ENCODE results near the gene BLM. TPM values are rescaled to one million over a fixed set of nuclear protein-coding genes. Genes with fewer than 3 reads are reported as not detected.

Gene BLM
- total RNA-seq, 1 experiment from 2014 or later, result 24.6 TPM

DNA sequence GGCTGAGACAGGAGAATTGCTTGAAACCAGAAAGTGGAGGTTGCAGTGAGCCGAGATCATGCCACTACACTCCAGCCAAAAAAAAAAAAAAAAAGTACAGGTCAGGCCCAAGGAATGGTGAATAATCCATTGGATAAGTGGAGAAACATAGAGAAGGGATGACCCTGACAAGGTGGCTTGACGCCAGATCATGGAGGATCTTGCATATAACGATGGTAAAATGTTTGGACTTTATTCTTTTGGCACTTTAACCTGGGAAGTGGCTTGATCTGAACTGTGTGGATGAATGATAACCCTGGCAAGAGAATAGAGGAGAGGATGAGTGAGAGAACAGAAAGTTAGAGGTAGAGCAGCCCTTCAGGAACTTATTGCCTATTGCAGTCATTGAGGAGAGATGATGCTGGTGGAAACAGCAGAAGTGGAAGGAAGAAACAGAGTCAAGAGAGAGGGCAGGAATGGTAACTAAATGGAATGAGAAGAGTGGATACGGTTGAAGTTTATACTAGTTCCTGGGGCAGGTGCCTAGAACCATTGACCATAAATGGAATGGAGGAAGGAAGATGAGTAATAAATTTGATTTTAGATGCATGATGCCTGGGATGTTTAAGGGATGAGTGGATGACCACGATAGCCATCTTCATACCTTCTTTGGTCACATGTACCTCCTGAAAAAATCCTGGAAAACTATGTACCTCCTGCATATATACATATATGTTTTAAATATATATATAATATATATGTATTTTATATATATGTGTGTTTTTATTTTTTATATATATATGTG lies 57.8 kb downstream of the BLM start (continued):
- TF ChIP-seq, protein P1, sequence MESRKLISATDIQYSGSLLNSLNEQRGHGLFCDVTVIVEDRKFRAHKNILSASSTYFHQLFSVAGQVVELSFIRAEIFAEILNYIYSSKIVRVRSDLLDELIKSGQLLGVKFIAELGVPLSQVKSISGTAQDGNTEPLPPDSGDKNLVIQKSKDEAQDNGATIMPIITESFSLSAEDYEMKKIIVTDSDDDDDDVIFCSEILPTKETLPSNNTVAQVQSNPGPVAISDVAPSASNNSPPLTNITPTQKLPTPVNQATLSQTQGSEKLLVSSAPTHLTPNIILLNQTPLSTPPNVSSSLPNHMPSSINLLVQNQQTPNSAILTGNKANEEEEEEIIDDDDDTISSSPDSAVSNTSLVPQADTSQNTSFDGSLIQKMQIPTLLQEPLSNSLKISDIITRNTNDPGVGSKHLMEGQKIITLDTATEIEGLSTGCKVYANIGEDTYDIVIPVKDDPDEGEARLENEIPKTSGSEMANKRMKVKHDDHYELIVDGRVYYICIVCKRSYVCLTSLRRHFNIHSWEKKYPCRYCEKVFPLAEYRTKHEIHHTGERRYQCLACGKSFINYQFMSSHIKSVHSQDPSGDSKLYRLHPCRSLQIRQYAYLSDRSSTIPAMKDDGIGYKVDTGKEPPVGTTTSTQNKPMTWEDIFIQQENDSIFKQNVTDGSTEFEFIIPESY (IDR thresholded peaks at IDR 0.05; ENCODE audit: extremely low read depth, insufficient replicate concordance, low read length), result no peak
- TF ChIP-seq, protein P2, sequence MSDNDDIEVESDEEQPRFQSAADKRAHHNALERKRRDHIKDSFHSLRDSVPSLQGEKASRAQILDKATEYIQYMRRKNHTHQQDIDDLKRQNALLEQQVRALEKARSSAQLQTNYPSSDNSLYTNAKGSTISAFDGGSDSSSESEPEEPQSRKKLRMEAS (IDR thresholded peaks at IDR 0.05), result no peak
- TF ChIP-seq ELF1 (IDR thresholded peaks at IDR 0.05; ENCODE audit: borderline replicate concordance, low read depth) (no peak), ZNF274 (IDR thresholded peaks at IDR 0.05; ENCODE audit: low read depth, low read length) (no peak), CEBPB (IDR thresholded peaks at IDR 0.05; ENCODE audit: low read depth) (no peak), SP1 (IDR thresholded peaks at IDR 0.05; ENCODE audit: low read depth) (no peak), SRF (IDR thresholded peaks at IDR 0.05; ENCODE audit: low read depth) (peak; percentile 91), FOSL1 (IDR thresholded peaks at IDR 0.05; ENCODE audit: low read depth) (peak; percentile 14; the same call in 1 of the 2 replicates)
- TF ChIP-seq, protein P3, sequence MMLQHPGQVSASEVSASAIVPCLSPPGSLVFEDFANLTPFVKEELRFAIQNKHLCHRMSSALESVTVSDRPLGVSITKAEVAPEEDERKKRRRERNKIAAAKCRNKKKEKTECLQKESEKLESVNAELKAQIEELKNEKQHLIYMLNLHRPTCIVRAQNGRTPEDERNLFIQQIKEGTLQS (IDR thresholded peaks at IDR 0.05), result no peak

DNA sequence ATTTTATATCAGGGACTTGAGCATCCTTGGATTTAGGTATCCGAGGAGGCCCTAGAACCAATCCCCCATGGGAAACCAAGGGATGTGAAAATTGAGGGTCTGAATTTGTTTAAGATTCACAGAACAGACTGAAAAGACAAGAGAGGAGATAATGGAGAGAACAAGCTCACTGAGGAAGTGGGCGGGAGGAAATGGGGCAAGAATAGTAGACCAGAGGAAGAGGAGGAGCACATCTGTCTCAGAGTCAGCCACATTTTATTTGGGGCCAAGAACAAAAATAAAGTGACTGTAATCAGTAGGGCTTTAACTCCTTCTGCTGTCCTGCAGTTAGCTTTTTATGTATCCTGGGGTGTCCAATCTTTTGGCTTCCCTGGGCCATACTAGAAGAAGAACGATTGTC lies 63.8 kb downstream of the BLM start:
- ChIA-PET RAD21 (ENCODE audit: low non-redundant PET in 1 of 2, low total read pairs in 2 of 2, uncharacterized antibody in 2 of 2, unreplicated experiment in 2 of 2) (no interaction called here), CTCF (no interaction called here), POLR2A (no interaction called here)
- DNase-seq (ENCODE audit: low read depth, low spot score) (no peak), ATAC-seq (no peak)
- H3K27me3 ChIP-seq (ENCODE audit: insufficient read depth, low read length), result no peaks in the 10 kb centered on the region
- 0 out of 4 replicates have a peak, but pooled peaks cover 0 to 3% of the 10 kb centered on the region in 2 experiments for H3K36me3 ChIP-seq (ENCODE audit: control insufficient read depth in 1 of 2, insufficient read depth in 2 of 2, low read length in 2 of 2)
- H3K27ac ChIP-seq (ENCODE audit: low read depth, low read length), result no peak overlapping the region
- no peaks in the 10 kb centered on the region for H3K9me3 ChIP-seq (ENCODE audit: control insufficient read depth in 1 of 2, insufficient read depth in 1 of 2, low read depth in 1 of 2, low read length in 2 of 2)
- H3K79me2 ChIP-seq (ENCODE audit: insufficient read depth, low read length), result no peaks in the 10 kb centered on the region
- H3K9me2 ChIP-seq (ENCODE audit: insufficient read depth), result no peaks in the 10 kb centered on the region
- H3K4me3 ChIP-seq (replicated peaks in 1 of 2; ENCODE audit: low read depth in 1 of 2, low read length in 2 of 2), result no peak overlapping the region
- H3K4me1 ChIP-seq (ENCODE audit: control insufficient read depth in 1 of 2, insufficient read depth in 2 of 2, low read length in 2 of 2), result no peaks in the 10 kb centered on the region
- no peak overlapping the region for H3K4me2 ChIP-seq (ENCODE audit: low read length)
- intact Hi-C loops (cut with micrococcal nuclease), result no loop called here
- H3K9ac ChIP-seq (ENCODE audit: low read length), result no peak overlapping the region
- no TSS peak for BruUV-seq (replicated peaks)
- no peak overlapping the region for H2AFZ ChIP-seq (ENCODE audit: low read depth, low read length, poor library complexity, severe bottlenecking)
- no peaks in the 10 kb centered on the region for H4K20me1 ChIP-seq (ENCODE audit: insufficient read depth)
- TF ChIP-seq, protein P4, sequence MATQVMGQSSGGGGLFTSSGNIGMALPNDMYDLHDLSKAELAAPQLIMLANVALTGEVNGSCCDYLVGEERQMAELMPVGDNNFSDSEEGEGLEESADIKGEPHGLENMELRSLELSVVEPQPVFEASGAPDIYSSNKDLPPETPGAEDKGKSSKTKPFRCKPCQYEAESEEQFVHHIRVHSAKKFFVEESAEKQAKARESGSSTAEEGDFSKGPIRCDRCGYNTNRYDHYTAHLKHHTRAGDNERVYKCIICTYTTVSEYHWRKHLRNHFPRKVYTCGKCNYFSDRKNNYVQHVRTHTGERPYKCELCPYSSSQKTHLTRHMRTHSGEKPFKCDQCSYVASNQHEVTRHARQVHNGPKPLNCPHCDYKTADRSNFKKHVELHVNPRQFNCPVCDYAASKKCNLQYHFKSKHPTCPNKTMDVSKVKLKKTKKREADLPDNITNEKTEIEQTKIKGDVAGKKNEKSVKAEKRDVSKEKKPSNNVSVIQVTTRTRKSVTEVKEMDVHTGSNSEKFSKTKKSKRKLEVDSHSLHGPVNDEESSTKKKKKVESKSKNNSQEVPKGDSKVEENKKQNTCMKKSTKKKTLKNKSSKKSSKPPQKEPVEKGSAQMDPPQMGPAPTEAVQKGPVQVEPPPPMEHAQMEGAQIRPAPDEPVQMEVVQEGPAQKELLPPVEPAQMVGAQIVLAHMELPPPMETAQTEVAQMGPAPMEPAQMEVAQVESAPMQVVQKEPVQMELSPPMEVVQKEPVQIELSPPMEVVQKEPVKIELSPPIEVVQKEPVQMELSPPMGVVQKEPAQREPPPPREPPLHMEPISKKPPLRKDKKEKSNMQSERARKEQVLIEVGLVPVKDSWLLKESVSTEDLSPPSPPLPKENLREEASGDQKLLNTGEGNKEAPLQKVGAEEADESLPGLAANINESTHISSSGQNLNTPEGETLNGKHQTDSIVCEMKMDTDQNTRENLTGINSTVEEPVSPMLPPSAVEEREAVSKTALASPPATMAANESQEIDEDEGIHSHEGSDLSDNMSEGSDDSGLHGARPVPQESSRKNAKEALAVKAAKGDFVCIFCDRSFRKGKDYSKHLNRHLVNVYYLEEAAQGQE (IDR thresholded peaks at IDR 0.05; ENCODE audit: low read depth), result no peak
- TF ChIP-seq FOSL1 (IDR thresholded peaks at IDR 0.05; ENCODE audit: low read depth) (no peak), YY1 (IDR thresholded peaks at IDR 0.05; ENCODE audit: extremely low read depth, insufficient replicate concordance, low read depth, low read length) (no peak), EGR1 (IDR thresholded peaks at IDR 0.05; ENCODE audit: low read depth) (no peak), RAD21 (IDR thresholded peaks at IDR 0.05; ENCODE audit: low read depth) (no peak), TCF7L2 (IDR thresholded peaks at IDR 0.05; ENCODE audit: borderline replicate concordance, extremely low read depth, insufficient read depth, insufficient read length) (no peak), CBX3 (IDR thresholded peaks at IDR 0.05; ENCODE audit: low read depth) (no peak), SP1 (IDR thresholded peaks at IDR 0.05; ENCODE audit: low read depth) (no peak), SIN3A (IDR thresholded peaks at IDR 0.05; ENCODE audit: low read depth) (no peak)
- TF ChIP-seq, protein P5, sequence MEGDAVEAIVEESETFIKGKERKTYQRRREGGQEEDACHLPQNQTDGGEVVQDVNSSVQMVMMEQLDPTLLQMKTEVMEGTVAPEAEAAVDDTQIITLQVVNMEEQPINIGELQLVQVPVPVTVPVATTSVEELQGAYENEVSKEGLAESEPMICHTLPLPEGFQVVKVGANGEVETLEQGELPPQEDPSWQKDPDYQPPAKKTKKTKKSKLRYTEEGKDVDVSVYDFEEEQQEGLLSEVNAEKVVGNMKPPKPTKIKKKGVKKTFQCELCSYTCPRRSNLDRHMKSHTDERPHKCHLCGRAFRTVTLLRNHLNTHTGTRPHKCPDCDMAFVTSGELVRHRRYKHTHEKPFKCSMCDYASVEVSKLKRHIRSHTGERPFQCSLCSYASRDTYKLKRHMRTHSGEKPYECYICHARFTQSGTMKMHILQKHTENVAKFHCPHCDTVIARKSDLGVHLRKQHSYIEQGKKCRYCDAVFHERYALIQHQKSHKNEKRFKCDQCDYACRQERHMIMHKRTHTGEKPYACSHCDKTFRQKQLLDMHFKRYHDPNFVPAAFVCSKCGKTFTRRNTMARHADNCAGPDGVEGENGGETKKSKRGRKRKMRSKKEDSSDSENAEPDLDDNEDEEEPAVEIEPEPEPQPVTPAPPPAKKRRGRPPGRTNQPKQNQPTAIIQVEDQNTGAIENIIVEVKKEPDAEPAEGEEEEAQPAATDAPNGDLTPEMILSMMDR (IDR thresholded peaks at IDR 0.05 in 2 of 3, conservative IDR thresholded peaks at IDR 0.05 in 1 of 3; ENCODE audit: borderline replicate concordance in 1 of 3, insufficient read depth in 1 of 3, low read depth in 2 of 3, low read length in 2 of 3), result no peak

All from HCT116 (cell line).